Measurements from ENCODE around the gene CTNNA3.

Gene CTNNA3

DNA sequence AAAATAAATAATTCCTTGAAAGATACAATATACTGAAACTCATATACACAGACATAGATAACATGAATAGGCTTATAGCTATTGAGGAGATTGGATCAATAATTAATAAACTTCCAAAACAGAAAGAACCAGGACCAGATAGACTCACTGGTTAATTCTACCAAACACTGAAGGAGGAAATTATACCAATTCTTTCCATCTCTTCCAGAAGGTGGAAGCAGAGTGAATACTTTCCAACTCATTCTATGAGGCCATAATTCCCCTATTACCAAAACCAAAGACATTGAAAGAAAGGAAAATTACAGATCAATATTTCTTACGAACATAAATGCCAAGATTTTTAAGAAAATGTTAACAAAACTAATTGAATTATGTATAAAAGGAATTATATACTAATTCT, 1394.9 kb downstream of the CTNNA3 start:
- ChIA-PET POLR2A (no interaction called here), CTCF (no interaction called here)
- Histone ChIP-seq H3K36me3 (ENCODE audit: control insufficient read depth in 2 of 2, insufficient read depth in 1 of 2, low read length in 2 of 2) (no peaks in the 10 kb centered on the region), H3K9me3 (ENCODE audit: control insufficient read depth, insufficient read depth, low read depth, low read length) (no peaks in the 10 kb centered on the region), H3K4me1 (ENCODE audit: control insufficient read depth, insufficient read depth, low read length) (no peaks in the 10 kb centered on the region), H3K27ac (ENCODE audit: extremely low read depth, low read depth, low read length) (no peak overlapping the region), H3K4me3 (ENCODE audit: low read depth, low read length) (no peak overlapping the region)
- TF ChIP-seq SCRT1 (tag by site-specific recombination; IDR thresholded peaks at IDR 0.05; ENCODE audit: borderline replicate concordance), result no peak
- no peak for TF ChIP-seq ZSCAN4 (tag by site-specific recombination; IDR thresholded peaks at IDR 0.05)
- TF ChIP-seq, protein P1, sequence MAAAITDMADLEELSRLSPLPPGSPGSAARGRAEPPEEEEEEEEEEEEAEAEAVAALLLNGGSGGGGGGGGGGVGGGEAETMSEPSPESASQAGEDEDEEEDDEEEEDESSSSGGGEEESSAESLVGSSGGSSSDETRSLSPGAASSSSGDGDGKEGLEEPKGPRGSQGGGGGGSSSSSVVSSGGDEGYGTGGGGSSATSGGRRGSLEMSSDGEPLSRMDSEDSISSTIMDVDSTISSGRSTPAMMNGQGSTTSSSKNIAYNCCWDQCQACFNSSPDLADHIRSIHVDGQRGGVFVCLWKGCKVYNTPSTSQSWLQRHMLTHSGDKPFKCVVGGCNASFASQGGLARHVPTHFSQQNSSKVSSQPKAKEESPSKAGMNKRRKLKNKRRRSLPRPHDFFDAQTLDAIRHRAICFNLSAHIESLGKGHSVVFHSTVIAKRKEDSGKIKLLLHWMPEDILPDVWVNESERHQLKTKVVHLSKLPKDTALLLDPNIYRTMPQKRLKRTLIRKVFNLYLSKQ (tag by site-specific recombination; IDR thresholded peaks at IDR 0.05; ENCODE audit: borderline replicate concordance), result no peak
- no peak for TF ChIP-seq REPIN1 (tag by site-specific recombination; IDR thresholded peaks at IDR 0.05; ENCODE audit: low read depth)
- TF ChIP-seq IKZF3 (tag by site-specific recombination; IDR thresholded peaks at IDR 0.05), result no peak
- no peak for TF ChIP-seq KLF9 (tag by site-specific recombination; IDR thresholded peaks at IDR 0.05; ENCODE audit: low read depth)
- TF ChIP-seq ZNF214 (tag by site-specific recombination; IDR thresholded peaks at IDR 0.05; ENCODE audit: borderline replicate concordance), result no peak
- TF ChIP-seq ZNF16 (tag by site-specific recombination; IDR thresholded peaks at IDR 0.05; ENCODE audit: low read depth), result no peak

DNA sequence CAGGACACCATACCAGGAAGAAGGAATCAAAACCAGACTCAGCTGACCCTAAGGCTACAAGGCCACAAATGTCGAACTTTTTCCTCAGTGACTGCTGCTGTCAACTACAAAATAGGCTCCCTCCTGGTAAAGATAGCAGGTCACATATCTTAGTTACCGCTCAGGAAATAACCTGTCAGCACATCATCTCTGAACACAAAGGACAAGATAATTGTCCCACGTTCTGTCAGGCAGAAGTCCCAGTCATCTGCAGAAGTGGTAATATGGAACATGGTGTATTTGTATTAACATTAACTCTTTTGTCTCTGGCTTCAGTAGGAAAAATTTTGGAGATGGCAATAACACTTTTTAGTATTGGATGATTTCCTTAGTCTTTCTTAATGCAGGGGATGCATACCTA, 1400.4 kb downstream of the CTNNA3 start:
- Histone ChIP-seq H3K4me1 (ENCODE audit: control insufficient read depth, insufficient read depth, low read length) (no peaks in the 10 kb centered on the region), H3K27ac (ENCODE audit: extremely low read depth, low read depth, low read length) (no peak overlapping the region), H3K36me3 (ENCODE audit: control insufficient read depth in 2 of 2, insufficient read depth in 1 of 2, low read length in 2 of 2) (no peaks in the 10 kb centered on the region), H3K9me3 (ENCODE audit: control insufficient read depth, insufficient read depth, low read depth, low read length) (no peaks in the 10 kb centered on the region), H3K4me3 (ENCODE audit: low read depth, low read length) (no peak overlapping the region)
- ChIA-PET POLR2A (no interaction called here), CTCF (no interaction called here)
- TF ChIP-seq GFI1B (tag by site-specific recombination; IDR thresholded peaks at IDR 0.05), result no peak
- TF ChIP-seq ZNF76 (tag by site-specific recombination; IDR thresholded peaks at IDR 0.05; ENCODE audit: borderline replicate concordance, low read depth), result no peak
- TF ChIP-seq ZNF623 (tag by site-specific recombination; IDR thresholded peaks at IDR 0.05), result no peak

- no peak for TF ChIP-seq FEZF1 (tag by site-specific recombination; IDR thresholded peaks at IDR 0.05)
- TF ChIP-seq SETDB1 (IDR thresholded peaks at IDR 0.05; ENCODE audit: insufficient read length, low read length), result no peak
- no peak for TF ChIP-seq ZNF645 (tag by site-specific recombination; IDR thresholded peaks at IDR 0.05)
- TF ChIP-seq ZNF76 (tag by site-specific recombination; IDR thresholded peaks at IDR 0.05; ENCODE audit: borderline replicate concordance, low read depth), result no peak
- no peak for TF ChIP-seq ZNF341 (tag by site-specific recombination; IDR thresholded peaks at IDR 0.05; ENCODE audit: low read depth)
- no peak for TF ChIP-seq ZNF521 (tag by site-specific recombination; IDR thresholded peaks at IDR 0.05)
- Histone ChIP-seq H3K9me3 (ENCODE audit: control insufficient read depth, insufficient read depth, low read depth, low read length) (no peaks in the 10 kb centered on the region), H3K4me3 (ENCODE audit: low read depth, low read length) (no peak overlapping the region), H3K27ac (ENCODE audit: extremely low read depth, low read depth, low read length) (no peak overlapping the region), H3K36me3 (ENCODE audit: control insufficient read depth in 2 of 2, insufficient read depth in 1 of 2, low read length in 2 of 2) (no peaks in the 10 kb centered on the region), H3K4me1 (ENCODE audit: control insufficient read depth, insufficient read depth, low read length) (no peaks in the 10 kb centered on the region)
- ChIA-PET CTCF (no interaction called here), POLR2A (no interaction called here)
Observed at GRCh38 chr10:66294538-66294937, 1401.5 kb downstream of the CTNNA3 start.
